ENCODE measurements around the gene ERCC4.

The ERCC4 gene

GRCh38 chr16:13958474-13958873 lies 38.5 kb downstream of the ERCC4 start:
- Histone ChIP-seq H3K27me3 (ENCODE audit: insufficient read depth, low read depth, severe bottlenecking) (no peaks in the 10 kb centered on the region), H3K36me3 (no peaks in the 10 kb centered on the region), H3K27ac (no peak overlapping the region), H3K4me3 (ENCODE audit: low read depth, low read length) (no peak overlapping the region), H3K9me3 (ENCODE audit: severe bottlenecking) (no peaks in the 10 kb centered on the region)
- no peak for TF ChIP-seq CTCF (IDR thresholded peaks at IDR 0.05; ENCODE audit: low read depth, low read length)
- DNase-seq = no peak

GRCh38 chr16:13959626-13960025 lies 39.7 kb downstream of the ERCC4 start:
- Histone ChIP-seq H3K27ac (no peak overlapping the region), H3K4me3 (ENCODE audit: low read depth, low read length) (no peak overlapping the region), H3K9me3 (ENCODE audit: severe bottlenecking) (no peaks in the 10 kb centered on the region), H3K27me3 (ENCODE audit: insufficient read depth, low read depth, severe bottlenecking) (no peaks in the 10 kb centered on the region), H3K36me3 (no peaks in the 10 kb centered on the region)
- no peak for DNase-seq
- no peak for TF ChIP-seq CTCF (IDR thresholded peaks at IDR 0.05; ENCODE audit: low read depth, low read length)

GRCh38 chr16:13961099-13961811 lies 41.3 kb downstream of the ERCC4 start:
- TF ChIP-seq CTCF (IDR thresholded peaks at IDR 0.05; ENCODE audit: low read depth, low read length) = no peak
- H3K9me3 ChIP-seq (ENCODE audit: severe bottlenecking) = no peaks in the 10 kb centered on the region
- no peaks in the 10 kb centered on the region for H3K27me3 ChIP-seq (ENCODE audit: insufficient read depth, low read depth, severe bottlenecking)
- no peak overlapping the region for H3K4me3 ChIP-seq (ENCODE audit: low read depth, low read length)
- no peak for DNase-seq
- no peaks in the 10 kb centered on the region for H3K36me3 ChIP-seq
- no peak overlapping the region for H3K27ac ChIP-seq

- Histone ChIP-seq H3K9me3 (ENCODE audit: severe bottlenecking) (no peaks in the 10 kb centered on the region), H3K4me3 (ENCODE audit: low read depth, low read length) (no peak overlapping the region), H3K27me3 (ENCODE audit: insufficient read depth, low read depth, severe bottlenecking) (no peaks in the 10 kb centered on the region), H3K27ac (no peak overlapping the region), H3K36me3 (no peaks in the 10 kb centered on the region)
- DNase-seq = no peak
- no peak for TF ChIP-seq CTCF (IDR thresholded peaks at IDR 0.05; ENCODE audit: low read depth, low read length)
These were observed 42.3 kb downstream of the ERCC4 start for GRCh38 chr16:13962232-13962631.

- DNase-seq = no peak
- no peaks in the 10 kb centered on the region for H3K36me3 ChIP-seq
- no peaks in the 10 kb centered on the region for H3K27me3 ChIP-seq (ENCODE audit: insufficient read depth, low read depth, severe bottlenecking)
- no peak for TF ChIP-seq CTCF (IDR thresholded peaks at IDR 0.05; ENCODE audit: low read depth, low read length)
- peaks cover 3% of the 10 kb centered on the region for H3K9me3 ChIP-seq (ENCODE audit: severe bottlenecking)
- H3K27ac ChIP-seq = no peak overlapping the region
- no peak overlapping the region for H3K4me3 ChIP-seq (ENCODE audit: low read depth, low read length)
These were observed 48.9 kb downstream of the ERCC4 start for GRCh38 chr16:13968835-13969234.

- no peak for DNase-seq
- Histone ChIP-seq H3K4me3 (ENCODE audit: low read depth, low read length) (no peak overlapping the region), H3K36me3 (no peaks in the 10 kb centered on the region), H3K9me3 (ENCODE audit: severe bottlenecking) (peaks cover 3% of the 10 kb centered on the region), H3K27ac (no peak overlapping the region), H3K27me3 (ENCODE audit: insufficient read depth, low read depth, severe bottlenecking) (no peaks in the 10 kb centered on the region)
- no peak for TF ChIP-seq CTCF (IDR thresholded peaks at IDR 0.05; ENCODE audit: low read depth, low read length)
These were observed 49.8 kb downstream of the ERCC4 start for GRCh38 chr16:13969711-13970110.
